ENCODE results near the gene SLC39A11.
A peak's percentile ranks its signal among the peaks of the same experiment; 100 is the strongest.
"Not testable (repeated sequence)": the region's sequence is repeated elsewhere in the genome, so short reads cannot be mapped to it uniquely, and the experiment has no call there.

Gene SLC39A11

GRCh38 chr17:73068322-73069153 is 23.9 kb downstream of the SLC39A11 start:
- DNase-seq = no peak
- H3K27me3 ChIP-seq (ENCODE audit: insufficient read depth, low read depth, severe bottlenecking) = no peaks in the 10 kb centered on the region
- peaks cover 4% of the 10 kb centered on the region for H3K36me3 ChIP-seq
- no peak for TF ChIP-seq CTCF (IDR thresholded peaks at IDR 0.05; ENCODE audit: low read depth, low read length)
- no peak overlapping the region for H3K27ac ChIP-seq
- H3K9me3 ChIP-seq (ENCODE audit: severe bottlenecking) = peaks cover 10% of the 10 kb centered on the region
- H3K4me3 ChIP-seq (ENCODE audit: low read depth, low read length) = no peak overlapping the region

GRCh38 chr17:73067699-73068098 is 24.8 kb downstream of the SLC39A11 start:
- not testable (repeated sequence) for H3K27me3 ChIP-seq (ENCODE audit: insufficient read depth, low read depth, severe bottlenecking); H3K27ac ChIP-seq; H3K4me3 ChIP-seq (ENCODE audit: low read depth, low read length); H3K36me3 ChIP-seq; DNase-seq
- peaks cover 12% of the 10 kb centered on the region for H3K9me3 ChIP-seq (ENCODE audit: severe bottlenecking)

- no peak for TF ChIP-seq CTCF (IDR thresholded peaks at IDR 0.05; ENCODE audit: low read depth, low read length)
- Histone ChIP-seq H3K9me3 (ENCODE audit: severe bottlenecking) (peaks cover 12% of the 10 kb centered on the region), H3K4me3 (ENCODE audit: low read depth, low read length) (no peak overlapping the region), H3K36me3 (peaks cover 4% of the 10 kb centered on the region), H3K27ac (no peak overlapping the region), H3K27me3 (ENCODE audit: insufficient read depth, low read depth, severe bottlenecking) (no peaks in the 10 kb centered on the region)
- no peak for DNase-seq
These were observed 25.4 kb downstream of the SLC39A11 start for GRCh38 chr17:73067075-73067474.

GRCh38 chr17:73066148-73066884 is 26.2 kb downstream of the SLC39A11 start:
- peak overlapping the region; percentile 95 for H3K27ac ChIP-seq
- peaks cover 12% of the 10 kb centered on the region for H3K9me3 ChIP-seq (ENCODE audit: severe bottlenecking)
- no peak overlapping the region for H3K4me3 ChIP-seq (ENCODE audit: low read depth, low read length)
- TF ChIP-seq CTCF (IDR thresholded peaks at IDR 0.05; ENCODE audit: low read depth, low read length) = no peak
- no peak for DNase-seq
- H3K27me3 ChIP-seq (ENCODE audit: insufficient read depth, low read depth, severe bottlenecking) = no peaks in the 10 kb centered on the region
- H3K36me3 ChIP-seq = peaks cover 4% of the 10 kb centered on the region

- DNase-seq = no peak
- no peak for TF ChIP-seq CTCF (IDR thresholded peaks at IDR 0.05; ENCODE audit: low read depth, low read length)
- peak overlapping the region; percentile 95 for H3K27ac ChIP-seq
These were observed 27.1 kb downstream of the SLC39A11 start for GRCh38 chr17:73065376-73065775.

More at GRCh38 chr17:73065376-73065775, 27.1 kb downstream of the SLC39A11 start:
- Histone ChIP-seq H3K36me3 (peaks cover 4% of the 10 kb centered on the region), H3K9me3 (ENCODE audit: severe bottlenecking) (peaks cover 12% of the 10 kb centered on the region), H3K27me3 (ENCODE audit: insufficient read depth, low read depth, severe bottlenecking) (no peaks in the 10 kb centered on the region), H3K4me3 (ENCODE audit: low read depth, low read length) (no peak overlapping the region)

Data from WERI-Rb-1 (cell line).